HG03520 (cell line): ENCODE results near the gene NRDE2.

Experiments
- ATAC-seq: cut with Tn5 transposase; IDR thresholded peaks from one replicate; pipeline ENCODE4 v1.9.1; 2021; ENCODE audit warnings: mild to moderate bottlenecking, moderate library complexity; ENCODE audit not compliant: unreplicated experiment

NRDE2 gene

DNA sequence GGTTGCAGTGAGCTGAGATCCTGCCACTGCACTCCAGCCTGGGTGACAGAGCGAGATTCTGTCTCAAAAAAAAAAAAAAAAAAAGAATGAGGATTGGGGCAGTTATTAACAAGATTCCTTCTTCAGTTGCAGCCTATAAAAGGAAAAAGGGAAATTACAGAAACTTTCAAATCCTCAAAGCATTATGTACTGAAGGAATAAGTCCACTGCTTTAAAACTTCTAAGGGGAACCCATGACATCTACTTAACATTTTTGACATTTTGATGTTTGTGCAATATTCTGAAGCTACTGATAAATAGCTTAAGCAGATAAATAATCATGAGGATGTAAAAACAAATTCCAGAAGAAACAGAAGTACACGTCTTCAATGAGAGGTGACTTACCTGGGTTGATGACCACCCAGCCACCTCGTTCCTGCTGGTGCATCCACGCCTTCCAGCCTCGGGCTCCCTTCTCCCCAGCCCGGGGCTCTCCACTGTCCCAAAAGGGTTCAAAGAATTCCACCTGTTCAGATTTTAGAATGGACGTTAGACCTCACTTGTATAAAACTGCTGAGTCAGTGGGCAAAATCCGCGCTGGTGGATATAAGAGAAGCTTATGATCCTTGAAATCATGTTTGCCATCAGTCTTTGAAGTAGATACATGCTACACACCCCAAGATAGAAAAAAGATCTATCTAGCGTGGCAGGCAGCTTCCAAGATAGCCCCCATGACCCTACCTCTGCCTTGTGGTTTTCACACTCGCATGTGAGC, 33.7 kb downstream of the NRDE2 start:
- no peak for ATAC-seq

GRCh38 chr14:90296641-90297040, 35.1 kb downstream of the NRDE2 start:
- no peak for ATAC-seq

GRCh38 chr14:90295870-90296516, 35.7 kb downstream of the NRDE2 start:
- ATAC-seq, result no peak

DNA sequence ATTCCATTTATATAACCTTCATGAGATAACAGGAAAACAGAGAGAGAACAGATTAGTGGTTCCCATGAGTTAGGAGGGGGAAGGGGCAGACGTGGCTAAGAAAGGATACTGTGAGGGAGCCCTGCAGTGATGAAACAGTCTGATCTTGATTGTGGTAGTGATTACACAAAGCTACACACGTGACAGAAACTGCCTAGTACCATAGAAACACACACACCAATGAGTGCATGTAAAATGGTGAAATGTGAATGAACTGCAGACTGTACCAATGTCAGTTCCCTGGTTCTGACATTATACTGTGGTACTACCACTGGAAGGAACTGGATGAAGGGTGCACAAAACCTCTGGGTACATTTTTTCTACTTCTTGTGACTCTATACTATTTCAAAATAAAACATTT, 36.9 kb downstream of the NRDE2 start:
- ATAC-seq, result no peak

- ATAC-seq, result no peak
Measured at GRCh38 chr14:90293766-90294730, 37.7 kb downstream of the NRDE2 start.

DNA sequence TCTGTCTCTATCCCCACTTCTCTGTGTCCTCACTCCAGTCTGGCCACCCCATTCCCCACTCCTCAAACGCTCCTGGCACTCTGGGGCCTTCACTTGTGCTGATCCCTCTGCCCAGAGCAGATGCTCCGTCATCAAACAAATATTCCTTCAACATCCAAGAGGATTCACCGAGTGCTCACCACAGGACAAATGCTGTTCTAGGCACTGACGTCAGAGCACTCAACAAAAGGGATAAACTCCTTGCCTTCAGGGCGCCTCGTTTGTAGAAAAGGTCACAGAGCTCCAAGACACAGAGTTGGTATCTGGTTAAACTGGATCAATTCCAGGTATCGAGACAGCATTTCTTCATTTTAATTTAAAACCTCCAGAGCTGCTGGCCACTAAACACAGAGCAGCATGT, 40.0 kb downstream of the NRDE2 start:
- ATAC-seq, result no peak

GRCh38 chr14:90290337-90291011, 41.3 kb downstream of the NRDE2 start:
- no peak for ATAC-seq

DNA sequence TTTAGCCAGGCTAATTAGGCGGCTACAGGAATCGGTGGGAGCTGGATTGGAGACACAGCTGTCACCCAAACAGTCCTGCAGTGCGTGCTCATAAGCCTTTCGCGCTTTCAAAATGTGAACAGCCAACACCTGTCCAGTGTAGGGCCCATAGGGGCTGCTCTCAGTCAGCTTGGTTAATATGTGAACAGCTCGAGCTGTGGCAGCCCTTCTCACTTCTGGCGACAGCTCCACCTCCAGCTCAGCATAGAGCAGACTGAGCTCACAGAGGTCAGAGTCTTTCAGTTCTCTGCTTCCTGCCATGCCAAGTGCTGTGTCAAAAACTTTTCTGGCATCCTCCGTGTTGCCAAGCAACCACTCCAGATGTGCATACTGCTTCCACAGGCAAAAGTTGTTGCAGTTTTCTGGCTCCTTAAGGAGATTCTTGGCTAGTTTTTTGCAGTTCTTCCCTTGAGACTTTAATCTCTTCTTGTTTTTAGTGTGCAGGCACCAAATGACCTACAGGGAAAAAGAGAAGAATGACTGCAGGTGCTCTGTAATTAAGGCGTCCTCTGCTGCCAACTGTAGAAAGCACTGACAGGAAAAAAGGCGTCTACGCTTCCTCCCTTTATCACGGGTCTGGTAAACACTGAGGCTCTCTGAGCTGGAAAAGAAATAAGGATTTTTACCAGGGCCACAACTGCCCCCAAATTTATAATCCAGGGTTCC, 42.9 kb downstream of the NRDE2 start:
- ATAC-seq, result no peak

DNA sequence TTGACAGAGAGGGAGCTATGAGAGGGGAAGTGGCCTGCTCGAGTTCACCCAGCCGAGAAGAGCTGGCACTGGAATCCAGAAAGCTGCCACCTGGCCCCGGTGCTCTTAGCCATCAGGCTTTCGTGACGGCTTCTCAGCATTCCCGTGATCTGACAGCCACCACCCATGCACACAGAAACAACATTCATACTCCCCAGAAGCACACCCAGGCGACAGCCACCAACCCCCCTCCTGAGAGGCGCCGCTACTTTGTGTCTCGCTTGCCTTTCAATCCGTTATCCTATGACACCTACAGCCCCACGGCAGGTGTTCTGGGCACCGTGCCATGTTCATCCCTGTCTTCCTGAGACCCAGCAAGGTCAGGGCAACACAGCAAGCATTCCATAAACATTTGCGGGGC, 44.0 kb downstream of the NRDE2 start:
- no peak for ATAC-seq

DNA sequence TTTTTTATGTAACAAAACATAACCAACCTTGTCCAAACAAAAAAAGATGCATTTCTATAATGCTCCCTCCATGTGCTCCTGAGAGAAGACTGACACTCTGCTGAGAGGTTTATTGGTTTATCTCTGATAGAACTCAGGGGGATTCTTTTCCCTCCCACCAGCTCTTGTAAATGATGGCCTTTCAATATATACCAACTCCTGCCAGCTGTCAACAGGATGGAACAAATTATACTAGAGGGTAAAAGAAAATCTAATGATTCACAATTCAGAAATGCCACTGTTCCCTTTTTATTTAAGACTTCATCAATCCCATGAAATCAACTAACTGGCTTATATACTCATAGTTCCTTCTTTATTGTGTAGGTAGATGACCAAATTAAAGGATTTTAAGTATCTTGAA, 50.0 kb downstream of the NRDE2 start:
- no peak for ATAC-seq

- no peak for ATAC-seq
Measured at GRCh38 chr14:90281261-90281660, 50.5 kb downstream of the NRDE2 start.

GRCh38 chr14:90280096-90280495, 51.6 kb downstream of the NRDE2 start:
- no peak for ATAC-seq

DNA sequence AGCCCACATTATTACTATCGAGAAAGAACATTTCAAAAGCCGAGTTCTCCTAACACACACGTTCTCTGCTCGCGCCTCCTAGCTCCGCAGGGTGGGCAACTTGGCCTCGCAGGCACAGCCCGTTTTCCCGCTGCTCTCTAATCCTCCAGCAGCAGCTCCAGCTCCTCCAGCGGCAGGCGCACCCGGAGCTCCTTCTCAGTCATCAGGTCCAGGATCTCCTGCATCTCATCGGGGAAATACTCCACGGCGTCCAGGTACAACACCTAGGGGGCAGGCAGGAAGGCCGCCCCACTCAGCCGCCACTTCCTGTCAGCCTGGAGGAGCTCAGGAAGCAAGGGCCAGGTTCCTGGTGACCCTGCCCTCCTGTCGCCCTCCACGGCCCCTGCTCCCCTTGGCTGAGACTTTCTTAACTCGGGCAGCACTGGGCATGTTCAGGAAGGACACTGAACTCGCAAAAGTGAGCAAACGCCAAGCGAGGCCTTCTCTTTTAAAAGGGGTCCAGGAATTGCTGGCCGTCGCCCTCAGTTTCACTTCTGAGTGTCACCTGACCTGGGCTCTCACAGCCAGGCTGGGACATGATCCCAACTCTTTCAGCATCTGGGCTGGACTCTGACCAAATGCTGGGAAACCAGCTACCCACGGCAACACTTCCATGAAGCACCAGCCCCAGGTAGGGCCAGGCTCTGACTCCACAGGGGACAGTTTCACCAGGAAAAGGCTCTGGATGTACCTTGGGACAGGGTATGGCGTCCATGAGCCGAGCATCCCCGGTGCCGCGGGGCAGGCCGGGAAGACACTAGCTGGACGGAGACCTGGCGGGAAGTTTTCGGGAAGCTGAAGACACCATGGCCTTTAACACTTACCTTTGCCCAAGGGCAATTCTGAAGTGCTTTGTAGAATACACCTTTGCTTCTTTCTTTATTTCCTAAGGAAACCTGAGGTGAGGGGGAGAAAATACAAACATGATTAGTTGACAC, 53.3 kb downstream of the NRDE2 start:
- no peak for ATAC-seq

DNA sequence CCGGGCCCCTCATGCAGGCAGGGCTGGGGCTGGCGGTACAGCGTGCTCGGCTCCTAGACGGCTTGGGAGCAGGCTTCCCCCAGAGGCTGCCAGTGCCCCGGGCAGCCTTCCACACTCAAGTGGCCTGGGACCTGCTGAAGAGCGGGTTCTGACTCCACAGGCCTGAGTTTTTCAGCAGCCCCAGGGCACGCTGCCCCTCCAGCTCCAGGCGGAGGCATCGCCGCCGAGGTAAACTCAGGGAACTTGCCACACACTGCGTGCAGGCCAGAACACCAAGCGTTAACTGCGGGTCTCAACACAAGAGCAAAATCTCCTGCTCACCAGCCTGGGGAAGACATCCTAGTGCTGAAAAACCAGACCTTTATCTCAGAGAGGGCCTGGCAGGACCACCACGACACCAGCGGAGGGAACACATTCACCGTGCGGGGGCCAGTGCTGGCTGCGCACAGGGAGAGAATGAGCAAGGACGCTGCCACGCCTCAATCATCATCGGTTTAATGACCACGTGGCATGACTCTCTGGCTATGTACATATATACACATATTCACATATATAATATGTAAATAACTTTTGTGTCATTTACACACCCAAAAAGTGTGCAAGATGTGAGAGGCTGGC, 54.1 kb downstream of the NRDE2 start:
- ATAC-seq, result no peak

DNA sequence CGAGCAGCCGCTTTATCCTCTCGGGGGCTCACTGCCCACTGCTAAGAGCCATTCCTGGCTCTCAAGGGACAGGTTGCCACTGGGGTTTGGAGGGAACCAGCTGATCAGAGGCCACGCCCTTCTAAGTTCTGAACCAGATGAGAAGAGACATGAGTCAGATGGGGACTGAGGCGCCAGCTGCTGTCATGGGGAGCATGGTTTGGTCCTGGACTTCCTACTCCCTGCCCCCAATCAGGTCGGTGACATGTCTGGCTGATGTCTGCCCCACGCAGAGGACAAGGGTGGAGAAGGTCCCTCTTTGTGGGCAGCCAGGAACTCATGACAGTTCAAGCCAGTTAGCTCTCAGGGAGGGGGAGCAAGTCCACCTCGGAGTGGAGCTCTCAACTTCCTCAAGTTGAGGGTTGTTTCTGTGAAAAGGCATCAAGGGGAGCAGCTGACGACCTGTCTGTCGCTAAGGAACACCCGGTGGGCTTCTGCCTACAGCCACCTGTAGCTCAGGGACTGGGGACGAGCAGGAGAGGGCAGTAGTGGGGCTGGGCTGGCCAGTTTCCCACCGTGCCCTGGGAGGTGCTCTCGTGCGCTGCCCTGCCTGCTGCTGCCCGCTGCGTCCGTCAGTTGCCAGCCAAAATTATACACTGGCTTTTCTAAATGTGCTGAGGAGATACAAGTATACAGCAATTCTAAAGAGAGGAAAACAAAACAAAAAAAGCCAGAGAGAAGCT, 54.9 kb downstream of the NRDE2 start:
- no peak for ATAC-seq

- no peak for ATAC-seq
Measured at GRCh38 chr14:90275820-90276219, 55.9 kb downstream of the NRDE2 start.

DNA sequence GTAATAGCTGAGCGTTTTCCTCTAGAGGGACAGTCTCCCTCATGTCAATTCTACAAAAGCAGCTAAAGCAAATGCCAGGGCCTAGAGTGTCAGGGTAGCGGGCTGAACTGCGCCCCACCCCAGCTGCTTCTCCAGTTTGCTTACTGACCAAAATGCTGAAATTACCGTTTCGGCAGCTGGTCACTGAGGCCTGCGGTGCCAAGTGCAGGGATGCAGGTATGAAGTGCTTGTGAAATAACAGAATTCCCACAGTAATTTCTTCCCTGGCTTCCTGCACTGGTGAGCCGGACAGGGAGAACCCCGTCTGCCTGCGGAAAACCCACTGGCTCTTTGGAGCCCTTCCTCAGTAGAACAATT, 56.3 kb downstream of the NRDE2 start:
- no peak for ATAC-seq

DNA sequence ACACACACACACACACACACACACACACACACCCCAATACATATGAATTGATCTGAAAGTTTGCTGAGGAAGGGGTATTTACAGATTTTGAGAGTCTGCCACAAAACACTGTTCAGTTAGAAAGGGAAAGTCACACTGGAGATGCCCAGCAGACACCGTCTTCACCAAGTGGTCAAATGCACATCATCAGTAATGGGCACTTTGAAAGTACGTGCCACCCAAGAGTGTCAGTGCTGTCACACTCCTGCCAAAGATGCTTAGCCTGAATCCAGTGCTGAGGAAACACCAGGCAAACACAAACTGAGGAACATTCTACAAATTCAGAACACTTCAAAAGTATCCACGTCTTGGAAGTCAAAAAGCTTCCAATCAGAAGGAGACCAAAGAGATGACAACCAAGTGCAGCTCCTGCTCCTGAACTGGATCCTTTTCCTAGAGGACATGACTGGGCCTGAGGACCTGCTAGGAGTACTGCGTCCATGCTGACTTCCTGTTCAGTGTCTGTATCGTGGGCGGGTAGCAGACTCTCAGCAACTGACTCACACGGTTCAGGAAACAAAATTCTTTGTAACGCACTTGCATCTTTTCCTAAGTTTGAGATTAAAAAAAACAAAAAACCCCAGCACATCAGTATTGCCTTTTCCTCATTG, 56.8 kb downstream of the NRDE2 start:
- no peak for ATAC-seq
